Measurements from ENCODE around the gene PPP1R37.

DNA sequence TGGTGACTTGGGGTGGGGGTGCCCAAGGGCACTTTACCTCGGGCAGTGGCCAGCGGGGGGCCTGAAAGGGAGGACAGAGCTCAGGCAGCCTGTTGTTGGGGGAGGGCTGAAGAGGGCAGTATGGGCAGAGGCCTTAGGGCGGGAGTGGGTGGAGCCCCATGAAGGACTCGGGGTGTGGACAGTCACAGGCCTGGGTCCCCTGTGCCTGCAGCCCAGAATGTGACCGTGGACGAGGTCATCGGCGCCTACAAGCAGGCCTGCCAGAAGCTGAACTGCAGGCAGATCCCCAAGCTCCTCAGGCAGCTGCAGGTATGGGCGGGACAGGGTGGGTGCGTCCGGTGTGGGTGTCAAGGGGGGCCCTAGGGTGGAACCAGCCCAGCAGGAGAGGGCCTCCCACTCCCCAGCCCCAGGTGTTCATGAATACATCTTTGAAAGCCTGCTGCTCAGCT is 45.3 kb downstream of the PPP1R37 start:
- TF ChIP-seq, protein P1, sequence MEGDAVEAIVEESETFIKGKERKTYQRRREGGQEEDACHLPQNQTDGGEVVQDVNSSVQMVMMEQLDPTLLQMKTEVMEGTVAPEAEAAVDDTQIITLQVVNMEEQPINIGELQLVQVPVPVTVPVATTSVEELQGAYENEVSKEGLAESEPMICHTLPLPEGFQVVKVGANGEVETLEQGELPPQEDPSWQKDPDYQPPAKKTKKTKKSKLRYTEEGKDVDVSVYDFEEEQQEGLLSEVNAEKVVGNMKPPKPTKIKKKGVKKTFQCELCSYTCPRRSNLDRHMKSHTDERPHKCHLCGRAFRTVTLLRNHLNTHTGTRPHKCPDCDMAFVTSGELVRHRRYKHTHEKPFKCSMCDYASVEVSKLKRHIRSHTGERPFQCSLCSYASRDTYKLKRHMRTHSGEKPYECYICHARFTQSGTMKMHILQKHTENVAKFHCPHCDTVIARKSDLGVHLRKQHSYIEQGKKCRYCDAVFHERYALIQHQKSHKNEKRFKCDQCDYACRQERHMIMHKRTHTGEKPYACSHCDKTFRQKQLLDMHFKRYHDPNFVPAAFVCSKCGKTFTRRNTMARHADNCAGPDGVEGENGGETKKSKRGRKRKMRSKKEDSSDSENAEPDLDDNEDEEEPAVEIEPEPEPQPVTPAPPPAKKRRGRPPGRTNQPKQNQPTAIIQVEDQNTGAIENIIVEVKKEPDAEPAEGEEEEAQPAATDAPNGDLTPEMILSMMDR (conservative IDR thresholded peaks at IDR 0.05 in 1 of 2, IDR thresholded peaks at IDR 0.05 in 1 of 2; ENCODE audit: low read depth in 1 of 2, low read length in 2 of 2) = no peak
- no peak for TF ChIP-seq EZH2 (IDR thresholded peaks at IDR 0.05; ENCODE audit: low read length, missing control alignments)

Measured in fibroblast of lung (primary cell).